ENCODE data around the gene SLC35F4.

GRCh38 chr14:57771801-57772200 is 94.1 kb downstream of the SLC35F4 start:
- TF ChIP-seq, protein P1, sequence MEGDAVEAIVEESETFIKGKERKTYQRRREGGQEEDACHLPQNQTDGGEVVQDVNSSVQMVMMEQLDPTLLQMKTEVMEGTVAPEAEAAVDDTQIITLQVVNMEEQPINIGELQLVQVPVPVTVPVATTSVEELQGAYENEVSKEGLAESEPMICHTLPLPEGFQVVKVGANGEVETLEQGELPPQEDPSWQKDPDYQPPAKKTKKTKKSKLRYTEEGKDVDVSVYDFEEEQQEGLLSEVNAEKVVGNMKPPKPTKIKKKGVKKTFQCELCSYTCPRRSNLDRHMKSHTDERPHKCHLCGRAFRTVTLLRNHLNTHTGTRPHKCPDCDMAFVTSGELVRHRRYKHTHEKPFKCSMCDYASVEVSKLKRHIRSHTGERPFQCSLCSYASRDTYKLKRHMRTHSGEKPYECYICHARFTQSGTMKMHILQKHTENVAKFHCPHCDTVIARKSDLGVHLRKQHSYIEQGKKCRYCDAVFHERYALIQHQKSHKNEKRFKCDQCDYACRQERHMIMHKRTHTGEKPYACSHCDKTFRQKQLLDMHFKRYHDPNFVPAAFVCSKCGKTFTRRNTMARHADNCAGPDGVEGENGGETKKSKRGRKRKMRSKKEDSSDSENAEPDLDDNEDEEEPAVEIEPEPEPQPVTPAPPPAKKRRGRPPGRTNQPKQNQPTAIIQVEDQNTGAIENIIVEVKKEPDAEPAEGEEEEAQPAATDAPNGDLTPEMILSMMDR (conservative IDR thresholded peaks at IDR 0.05 in 1 of 2, IDR thresholded peaks at IDR 0.05 in 1 of 2; ENCODE audit: extremely low read depth in 1 of 2, insufficient read depth in 1 of 2, low read depth in 1 of 2, low read length in 2 of 2) = no peak
- TF ChIP-seq EZH2 (IDR thresholded peaks at IDR 0.05; ENCODE audit: borderline replicate concordance, low read length) = no peak

Measured in mammary epithelial cell (primary cell).